Astrocyte of the spinal cord (primary cell): ENCODE data around the gene NEDD4L.

ENCODE experiments used
- DNase-seq: peaks from one replicate; pipeline ENCODE4 v3.0.0; 2011; ENCODE audit warnings: low read depth, low spot score
- H3K4me3 ChIP-seq: 2 replicates; pipeline ENCODE4 v1.5.1; 2011; ENCODE audit warnings: low read depth, mild to moderate bottlenecking, low read length, moderate library complexity
- CTCF ChIP-seq: IDR thresholded peaks from 2 replicates; pipeline ENCODE4 v1.5.1; 2012; ENCODE audit warnings: low read depth, mild to moderate bottlenecking, low read length, inconsistent platforms
- in situ Hi-C: cut with HindIII; loops from 2 replicates; pipeline ENCODE4 v1.10.0; 2017; ENCODE audit warnings: low sequenced_read_pairs

Gene NEDD4L

GRCh38 chr18:58161659-58162058 is 117.6 kb downstream of the NEDD4L start:
- H3K4me3 ChIP-seq, result no peak overlapping the region
- no peak for DNase-seq
- no peak for TF ChIP-seq CTCF
- in situ Hi-C loops, result no loop called here

DNA sequence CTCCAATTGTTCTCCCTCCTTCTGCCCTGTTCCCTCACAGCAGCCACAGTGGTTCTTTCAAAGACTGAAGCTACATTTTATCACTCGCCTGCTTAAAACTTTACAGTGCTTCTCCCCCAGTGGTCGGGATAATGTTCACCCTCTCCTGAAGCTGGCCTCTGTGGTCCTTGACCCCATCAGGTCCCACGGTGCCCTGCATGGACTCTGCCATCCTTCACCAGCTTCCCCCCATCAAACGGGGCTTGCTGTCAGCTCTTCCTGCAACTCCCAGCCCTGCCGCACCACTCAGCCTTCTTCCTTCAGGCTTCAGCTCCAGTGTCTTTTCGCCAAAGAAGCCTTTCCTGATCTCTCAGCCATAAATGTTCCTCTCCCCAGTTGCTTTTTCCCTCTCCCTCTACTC is 118.1 kb downstream of the NEDD4L start:
- TF ChIP-seq CTCF, result no peak
- no peak for DNase-seq
- in situ Hi-C loops, result no loop called here
- no peak overlapping the region for H3K4me3 ChIP-seq

GRCh38 chr18:58163004-58163590 is 119.1 kb downstream of the NEDD4L start:
- no peak for TF ChIP-seq CTCF
- no peak overlapping the region for H3K4me3 ChIP-seq
- no peak for DNase-seq
- in situ Hi-C loops, result no loop called here

- no peak overlapping the region for H3K4me3 ChIP-seq
- no peak for TF ChIP-seq CTCF
- no peak for DNase-seq
- in situ Hi-C loops, result no loop called here
Observed at GRCh38 chr18:58166278-58166844, 122.3 kb downstream of the NEDD4L start.

DNA sequence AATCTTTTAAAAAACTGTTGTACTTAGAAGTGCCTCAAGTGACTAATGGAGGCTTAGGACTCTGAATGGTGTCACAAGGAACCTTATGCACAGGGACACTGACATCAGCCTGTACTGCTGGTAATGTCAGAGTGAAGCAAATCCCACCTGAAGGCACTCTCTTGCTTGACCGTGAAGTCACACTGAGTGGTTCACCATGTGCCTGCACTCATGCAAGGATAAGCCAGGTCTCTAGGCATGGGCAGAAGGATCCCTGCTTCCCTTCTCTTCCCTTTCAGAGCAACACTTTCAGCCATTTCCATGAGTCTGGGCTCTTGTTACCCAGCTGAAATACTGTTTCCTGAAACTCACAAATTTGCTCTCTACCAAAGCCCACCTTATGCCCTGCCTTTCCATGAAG is 123.0 kb downstream of the NEDD4L start:
- no peak for DNase-seq
- in situ Hi-C loops, result no loop called here
- no peak for TF ChIP-seq CTCF
- no peak overlapping the region for H3K4me3 ChIP-seq

- no peak for TF ChIP-seq CTCF
- DNase-seq, result no peak
- no peak overlapping the region for H3K4me3 ChIP-seq
- in situ Hi-C loops, result no loop called here
Observed at GRCh38 chr18:58168221-58168620, 124.2 kb downstream of the NEDD4L start.

GRCh38 chr18:58168993-58169392 is 125.0 kb downstream of the NEDD4L start:
- no peak overlapping the region for H3K4me3 ChIP-seq
- TF ChIP-seq CTCF, result no peak
- no peak for DNase-seq
- in situ Hi-C loops, result no loop called here
